ENCODE data around the gene CERS5. TPM values are rescaled to one million over a fixed set of nuclear protein-coding genes. Genes with fewer than 3 reads are reported as not detected.

CERS5 gene
- 51.9 TPM for total RNA-seq

GRCh38 chr12:50167049-50167828 lies at the start of gene CERS5:
CERS5 (minus strand) TSS chr12:50167369; CDS start chr12:50167297, 72 bp downstream.
- intact Hi-C loops (cut with DNase I) = no loop called here
- DNase-seq (ENCODE audit: low spot score) (peak; percentile 98), ATAC-seq (peak; percentile 99)

- ATAC-seq (no peak), DNase-seq (ENCODE audit: low spot score) (no peak)
- intact Hi-C loops (cut with DNase I) = no loop called here
Measured at GRCh38 chr12:50215033-50215432, 47.9 kb upstream of the CERS5 start.

- DNase-seq (ENCODE audit: low spot score) (no peak), ATAC-seq (no peak)
- intact Hi-C loops (cut with DNase I) = no loop called here
Measured at GRCh38 chr12:50214018-50214417, 46.8 kb upstream of the CERS5 start.

GRCh38 chr12:50213439-50213838 lies 46.3 kb upstream of the CERS5 start:
- ATAC-seq = no peak
- intact Hi-C loops (cut with DNase I) = no loop called here
- DNase-seq (ENCODE audit: low spot score) = no peak

GRCh38 chr12:50212071-50212467 lies 44.9 kb upstream of the CERS5 start:
- intact Hi-C loops (cut with DNase I) = no loop called here
- ATAC-seq = no peak
- no peak for DNase-seq (ENCODE audit: low spot score)

GRCh38 chr12:50211392-50212070 lies 44.4 kb upstream of the CERS5 start:
- ATAC-seq = peak; percentile 70
- no peak for DNase-seq (ENCODE audit: low spot score)
- intact Hi-C loops (cut with DNase I) = no loop called here

- DNase-seq (ENCODE audit: low spot score) = no peak
- intact Hi-C loops (cut with DNase I) = no loop called here
- no peak for ATAC-seq
Measured at GRCh38 chr12:50207424-50207823, 40.3 kb upstream of the CERS5 start.

GRCh38 chr12:50205648-50206047 lies 38.5 kb upstream of the CERS5 start:
- DNase-seq (ENCODE audit: low spot score) (no peak), ATAC-seq (no peak)
- intact Hi-C loops (cut with DNase I) = no loop called here

GRCh38 chr12:50203691-50204090 lies 36.5 kb upstream of the CERS5 start:
- no peak for ATAC-seq
- intact Hi-C loops (cut with DNase I) = no loop called here
- DNase-seq (ENCODE audit: low spot score) = no peak

- ATAC-seq = no peak
- intact Hi-C loops (cut with DNase I) = no loop called here
Measured at GRCh38 chr12:50201987-50202521, 34.9 kb upstream of the CERS5 start.

GRCh38 chr12:50200552-50201273 lies 33.5 kb upstream of the CERS5 start:
- intact Hi-C loops (cut with DNase I) = no loop called here
- ATAC-seq = no peak
- DNase-seq (ENCODE audit: low spot score) = no peak

More at GRCh38 chr12:50201987-50202521, 34.9 kb upstream of the CERS5 start:
- no peak for DNase-seq (ENCODE audit: low spot score)

- intact Hi-C loops (cut with DNase I) = no loop called here
- DNase-seq (ENCODE audit: low spot score) (no peak), ATAC-seq (no peak)
Measured at GRCh38 chr12:50198829-50199228, 31.7 kb upstream of the CERS5 start.

- no peak for ATAC-seq
- no peak for DNase-seq (ENCODE audit: low spot score)
- intact Hi-C loops (cut with DNase I) = no loop called here
Measured at GRCh38 chr12:50197297-50197727, 30.1 kb upstream of the CERS5 start.

GRCh38 chr12:50196537-50196936 lies 29.4 kb upstream of the CERS5 start:
- intact Hi-C loops (cut with DNase I) = no loop called here
- DNase-seq (ENCODE audit: low spot score) (no peak), ATAC-seq (no peak)

- no peak for DNase-seq (ENCODE audit: low spot score)
- no peak for ATAC-seq
- intact Hi-C loops (cut with DNase I) = no loop called here
Measured at GRCh38 chr12:50195832-50196231, 28.7 kb upstream of the CERS5 start.

GRCh38 chr12:50192908-50193307 lies 25.7 kb upstream of the CERS5 start:
- ATAC-seq (no peak), DNase-seq (ENCODE audit: low spot score) (no peak)
- intact Hi-C loops (cut with DNase I) = no loop called here

GRCh38 chr12:50192236-50192635 lies 25.1 kb upstream of the CERS5 start:
- DNase-seq (ENCODE audit: low spot score) = no peak
- intact Hi-C loops (cut with DNase I) = no loop called here
- no peak for ATAC-seq

GRCh38 chr12:50190859-50191258 lies 23.7 kb upstream of the CERS5 start:
- intact Hi-C loops (cut with DNase I) = no loop called here
- no peak for ATAC-seq

GRCh38 chr12:50188875-50189575 lies 21.9 kb upstream of the CERS5 start:
- DNase-seq (ENCODE audit: low spot score) (no peak), ATAC-seq (no peak)
- intact Hi-C loops (cut with DNase I) = no loop called here

More at GRCh38 chr12:50190859-50191258, 23.7 kb upstream of the CERS5 start:
- no peak for DNase-seq (ENCODE audit: low spot score)

Measured in sciatic nerve (tissue), 2 donors.